Bronchial epithelial cell (primary cell): ENCODE results near the gene PPIL1. TPM values are rescaled to one million over a fixed set of nuclear protein-coding genes. Genes with fewer than 3 reads are reported as not detected.
A peak's percentile ranks its signal among the peaks of the same experiment; 100 is the strongest.

ENCODE experiments used
- DNase-seq: peaks from one replicate; pipeline ENCODE4 v3.0.0-alpha.2; 2010; ENCODE audit warnings: low read depth
- FAIRE-seq: peaks from 2 replicates; lab custom pipeline; 2011; peaks lifted over from hg19 to GRCh38; lab: Jason Lieb, UNC
- H3K27me3 ChIP-seq: 2 replicates; pipeline ENCODE4 v1.5.1; 2011; ENCODE audit warnings: low read length; ENCODE audit not compliant: control insufficient read depth, insufficient read depth
- H3K36me3 ChIP-seq: 2 replicates; pipeline ENCODE4 v1.5.1; 2011; ENCODE audit warnings: low read length; ENCODE audit not compliant: control insufficient read depth, insufficient read depth
- H3K4me3 ChIP-seq: 2 replicates; pipeline ENCODE4 v1.5.1; 2011; ENCODE audit warnings: mild to moderate bottlenecking, low read depth, low read length, control low read depth
- CTCF ChIP-seq: IDR thresholded peaks from 2 replicates; pipeline ENCODE4 v1.5.1; 2011; ENCODE audit warnings: mild to moderate bottlenecking, moderate library complexity, low read length, control low read depth, inconsistent platforms; ENCODE audit not compliant: insufficient read depth, severe bottlenecking
- total RNA-seq: library from RNA; depleted of rRNA; stranded (reverse); fragments of >200 nt; gene quantifications from 2 replicates; pipeline ENCODE4 v1.2.1, GENCODE V29; 2014

Gene PPIL1
- 33.3 and 34.8 TPM in 2 replicates for total RNA-seq

- Histone ChIP-seq H3K4me3 (peak within 1 kb of the TSS; percentile 78), H3K27me3 (no peaks in the 10 kb centered on the region), H3K36me3 (peaks cover 5% of the 10 kb centered on the region)
- DNase-seq (peak; percentile 79), FAIRE-seq (no peak)
- TF ChIP-seq CTCF, result no peak
These were observed at the start of gene PPIL1 for GRCh38 chr6:36874443-36875249. Gene PPIL1 (minus strand): TSS chr6:36874803. CDS start chr6:36874772, 31 bp downstream.

- H3K36me3 ChIP-seq, result peaks cover 13% of the 10 kb centered on the region
- FAIRE-seq, result no peak
- no peaks in the 10 kb centered on the region for H3K27me3 ChIP-seq
- no peak for DNase-seq
- H3K4me3 ChIP-seq, result no peak overlapping the region
- TF ChIP-seq CTCF, result no peak
These were observed 49.5 kb upstream of the PPIL1 start for GRCh38 chr6:36924131-36924530.

GRCh38 chr6:36920546-36920945, 45.9 kb upstream of the PPIL1 start:
- DNase-seq (no peak), FAIRE-seq (no peak)
- no peak overlapping the region for H3K4me3 ChIP-seq
- TF ChIP-seq CTCF, result no peak
- no peaks in the 10 kb centered on the region for H3K27me3 ChIP-seq
- H3K36me3 ChIP-seq, result peaks cover 20% of the 10 kb centered on the region

- Histone ChIP-seq H3K36me3 (peaks cover 22% of the 10 kb centered on the region), H3K4me3 (no peak overlapping the region), H3K27me3 (no peaks in the 10 kb centered on the region)
- no peak for DNase-seq
- FAIRE-seq, result no peak
- TF ChIP-seq CTCF, result no peak
These were observed 45.4 kb upstream of the PPIL1 start for GRCh38 chr6:36920049-36920448.

GRCh38 chr6:36917541-36918193, 43.1 kb upstream of the PPIL1 start:
- DNase-seq, result no peak
- no peak for FAIRE-seq
- Histone ChIP-seq H3K36me3 (peaks cover 15% of the 10 kb centered on the region), H3K27me3 (no peaks in the 10 kb centered on the region), H3K4me3 (no peak overlapping the region)
- TF ChIP-seq CTCF, result no peak
